ENCODE measurements around the gene DHRS2.
"Not testable (repeated sequence)": the region's sequence is repeated elsewhere in the genome, so short reads cannot be mapped to it uniquely, and the experiment has no call there.

The DHRS2 gene

GRCh38 chr14:23631702-23632460, 4.3 kb upstream of the DHRS2 start:
- Histone ChIP-seq H3K27me3 (ENCODE audit: insufficient read depth, low read length) (no peaks in the 10 kb centered on the region), H3F3A (ENCODE audit: insufficient read depth, low read length) (no peaks in the 10 kb centered on the region), H3K4me3 (ENCODE audit: low read depth, low read length, poor library complexity, severe bottlenecking) (no peak overlapping the region), H3K4me1 (ENCODE audit: insufficient read depth, low read length, severe bottlenecking) (no peaks in the 10 kb centered on the region), H3K27ac (ENCODE audit: low read depth, low read length, poor library complexity, severe bottlenecking) (no peak overlapping the region), H3K9me2 (ENCODE audit: low read depth, low read length) (no peaks in the 10 kb centered on the region), H3K9me3 (ENCODE audit: low read length) (no peaks in the 10 kb centered on the region), H3K36me3 (ENCODE audit: insufficient read depth, low read length) (no peaks in the 10 kb centered on the region), H4K20me1 (ENCODE audit: insufficient read depth, low read length) (no peaks in the 10 kb centered on the region), H2AFZ (ENCODE audit: low read length) (no peak overlapping the region), H3K4me2 (ENCODE audit: low read length) (no peak overlapping the region), H3K79me2 (ENCODE audit: insufficient read depth, low read length) (no peaks in the 10 kb centered on the region), H3K9ac (ENCODE audit: low read length) (no peak overlapping the region)
- TF ChIP-seq CTCF (IDR thresholded peaks at IDR 0.05; ENCODE audit: low read length) (peak; percentile 97), EZH2 (IDR thresholded peaks at IDR 0.05; ENCODE audit: borderline replicate concordance, low read length) (no peak)

DNA sequence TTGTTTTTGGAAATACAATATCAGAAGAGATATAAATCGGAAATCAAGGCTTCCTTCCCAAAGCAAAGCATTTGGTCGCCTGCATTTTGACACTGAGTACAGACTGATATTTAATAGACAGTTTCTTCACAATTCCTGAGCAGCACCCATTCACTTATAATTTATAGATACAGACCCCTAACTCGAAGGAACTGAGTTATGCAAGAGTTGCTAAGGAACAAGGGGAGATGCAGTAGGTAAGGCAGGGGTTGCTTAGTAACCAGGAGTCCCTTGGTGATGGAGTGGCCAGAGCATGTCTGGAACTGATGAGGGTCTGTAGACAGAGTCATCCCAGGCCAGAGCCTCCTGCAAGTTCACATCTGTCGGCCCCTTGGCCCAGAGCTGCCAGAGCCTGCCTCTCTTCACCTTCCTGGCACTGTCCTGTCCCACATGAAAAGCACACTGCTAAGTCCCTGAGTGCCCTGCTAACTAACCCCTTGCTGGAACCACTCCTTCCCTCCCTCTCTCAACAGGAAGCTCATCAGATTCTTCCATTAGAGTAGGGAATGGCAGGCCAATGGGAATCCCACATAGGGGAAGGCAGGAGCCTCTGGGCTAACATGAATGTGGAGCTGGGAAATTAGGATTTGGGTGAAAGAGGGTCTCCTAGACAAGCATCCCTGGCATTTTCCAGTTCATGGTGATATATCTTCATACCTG, 3.6 kb upstream of the DHRS2 start:
- H3K4me2 ChIP-seq (ENCODE audit: low read length) = no peak overlapping the region
- H3K27me3 ChIP-seq (ENCODE audit: insufficient read depth, low read length) = no peaks in the 10 kb centered on the region

GRCh38 chr14:23633160-23633701, 2.9 kb upstream of the DHRS2 start:
- Histone ChIP-seq H2AFZ (ENCODE audit: low read length) (no peak overlapping the region), H3K9ac (ENCODE audit: low read length) (no peak overlapping the region), H3K79me2 (ENCODE audit: insufficient read depth, low read length) (no peaks in the 10 kb centered on the region), H3K36me3 (ENCODE audit: insufficient read depth, low read length) (no peaks in the 10 kb centered on the region), H3K27ac (ENCODE audit: low read depth, low read length, poor library complexity, severe bottlenecking) (no peak overlapping the region), H3K27me3 (ENCODE audit: insufficient read depth, low read length) (no peaks in the 10 kb centered on the region), H3K4me1 (ENCODE audit: insufficient read depth, low read length, severe bottlenecking) (no peaks in the 10 kb centered on the region), H4K20me1 (ENCODE audit: insufficient read depth, low read length) (no peaks in the 10 kb centered on the region), H3K9me2 (ENCODE audit: low read depth, low read length) (no peaks in the 10 kb centered on the region), H3K4me3 (ENCODE audit: low read depth, low read length, poor library complexity, severe bottlenecking) (no peak overlapping the region), H3K4me2 (ENCODE audit: low read length) (no peak overlapping the region), H3K9me3 (ENCODE audit: low read length) (no peaks in the 10 kb centered on the region), H3F3A (ENCODE audit: insufficient read depth, low read length) (no peaks in the 10 kb centered on the region)
- TF ChIP-seq EZH2 (IDR thresholded peaks at IDR 0.05; ENCODE audit: borderline replicate concordance, low read length) = no peak
- TF ChIP-seq CTCF (IDR thresholded peaks at IDR 0.05; ENCODE audit: low read length) = no peak

More for the DNA sequence above, 3.6 kb upstream of the DHRS2 start:
- no peaks in the 10 kb centered on the region for H3K9me3 ChIP-seq (ENCODE audit: low read length)
- no peak overlapping the region for H3K4me3 ChIP-seq (ENCODE audit: low read depth, low read length, poor library complexity, severe bottlenecking)
- H2AFZ ChIP-seq (ENCODE audit: low read length) = no peak overlapping the region
- no peaks in the 10 kb centered on the region for H3K79me2 ChIP-seq (ENCODE audit: insufficient read depth, low read length)
- H3K27ac ChIP-seq (ENCODE audit: low read depth, low read length, poor library complexity, severe bottlenecking) = no peak overlapping the region
- TF ChIP-seq EZH2 (IDR thresholded peaks at IDR 0.05; ENCODE audit: borderline replicate concordance, low read length) (no peak), CTCF (IDR thresholded peaks at IDR 0.05; ENCODE audit: low read length) (no peak)
- no peaks in the 10 kb centered on the region for H4K20me1 ChIP-seq (ENCODE audit: insufficient read depth, low read length)
- no peak overlapping the region for H3K9ac ChIP-seq (ENCODE audit: low read length)
- H3K9me2 ChIP-seq (ENCODE audit: low read depth, low read length) = no peaks in the 10 kb centered on the region
- no peaks in the 10 kb centered on the region for H3F3A ChIP-seq (ENCODE audit: insufficient read depth, low read length)
- no peaks in the 10 kb centered on the region for H3K36me3 ChIP-seq (ENCODE audit: insufficient read depth, low read length)
- H3K4me1 ChIP-seq (ENCODE audit: insufficient read depth, low read length, severe bottlenecking) = no peaks in the 10 kb centered on the region

DNA sequence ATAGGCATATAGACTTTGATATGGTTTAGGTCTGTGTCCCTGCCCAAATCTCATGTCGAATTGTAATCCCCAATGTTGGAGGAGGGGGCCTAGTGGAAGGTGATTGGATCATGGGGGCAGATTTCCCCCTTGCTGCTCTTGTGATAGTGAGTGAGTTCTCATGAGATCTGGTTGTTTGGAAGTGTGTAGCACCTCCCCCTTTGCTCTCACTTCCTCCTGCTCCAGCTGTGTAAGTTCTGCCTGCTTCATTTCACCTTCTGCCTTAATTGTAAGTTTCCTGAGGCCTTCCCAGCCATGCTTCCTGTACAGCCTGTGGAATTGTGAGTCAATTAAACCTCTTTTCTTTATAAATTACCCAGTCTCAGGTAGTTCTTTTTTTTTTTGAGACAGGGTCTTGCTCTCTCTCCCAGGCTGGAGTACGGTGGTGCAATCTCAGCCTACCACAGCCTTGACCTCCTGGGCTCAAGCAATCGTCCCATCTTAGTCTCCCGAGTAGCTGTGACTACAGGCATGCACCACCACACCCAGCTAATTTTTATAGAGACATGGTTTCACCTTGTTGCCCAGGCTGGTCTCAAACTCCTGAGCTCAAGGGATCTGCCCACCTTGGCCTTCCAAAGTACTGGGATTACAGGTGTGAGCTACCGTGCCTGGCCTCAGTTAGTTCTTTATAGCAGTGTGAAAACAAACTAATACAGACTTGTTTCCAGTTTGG, 1.3 kb upstream of the DHRS2 start:
- H3K9me2 ChIP-seq (ENCODE audit: low read depth, low read length); H3K4me3 ChIP-seq (ENCODE audit: low read depth, low read length, poor library complexity, severe bottlenecking); H3K9ac ChIP-seq (ENCODE audit: low read length); H3K4me1 ChIP-seq (ENCODE audit: insufficient read depth, low read length, severe bottlenecking); H3K27ac ChIP-seq (ENCODE audit: low read depth, low read length, poor library complexity, severe bottlenecking); H3K9me3 ChIP-seq (ENCODE audit: low read length); H2AFZ ChIP-seq (ENCODE audit: low read length); H3K27me3 ChIP-seq (ENCODE audit: insufficient read depth, low read length); H3K36me3 ChIP-seq (ENCODE audit: insufficient read depth, low read length); H3K4me2 ChIP-seq (ENCODE audit: low read length); H3K79me2 ChIP-seq (ENCODE audit: insufficient read depth, low read length); H4K20me1 ChIP-seq (ENCODE audit: insufficient read depth, low read length); H3F3A ChIP-seq (ENCODE audit: insufficient read depth, low read length): not testable (repeated sequence)

DNA sequence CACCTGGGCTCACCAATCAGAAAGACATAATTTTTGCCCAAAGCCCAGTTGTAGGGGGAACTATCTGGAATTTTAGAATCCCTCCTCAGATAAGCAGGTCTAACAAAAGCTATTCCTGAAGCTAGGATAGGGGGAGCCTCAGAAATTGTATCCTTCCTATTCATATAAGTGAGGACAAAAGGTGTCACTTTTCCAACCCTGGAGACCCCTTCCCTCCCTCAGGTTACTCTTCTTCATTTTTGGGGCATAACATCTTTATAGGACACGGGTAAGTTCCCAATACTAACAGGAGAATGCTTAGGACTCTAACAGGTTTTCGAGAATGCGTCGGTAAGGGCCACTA, 1.1 kb downstream of the DHRS2 start:
- H3K4me1 ChIP-seq (ENCODE audit: insufficient read depth, low read length, severe bottlenecking); H3K9me3 ChIP-seq (ENCODE audit: low read length); H3K9me2 ChIP-seq (ENCODE audit: low read depth, low read length); H4K20me1 ChIP-seq (ENCODE audit: insufficient read depth, low read length); H3K27ac ChIP-seq (ENCODE audit: low read depth, low read length, poor library complexity, severe bottlenecking); H3K9ac ChIP-seq (ENCODE audit: low read length); H3K4me2 ChIP-seq (ENCODE audit: low read length); H3K4me3 ChIP-seq (ENCODE audit: low read depth, low read length, poor library complexity, severe bottlenecking); H3F3A ChIP-seq (ENCODE audit: insufficient read depth, low read length); H3K36me3 ChIP-seq (ENCODE audit: insufficient read depth, low read length); H3K79me2 ChIP-seq (ENCODE audit: insufficient read depth, low read length); H3K27me3 ChIP-seq (ENCODE audit: insufficient read depth, low read length); H2AFZ ChIP-seq (ENCODE audit: low read length): not testable (repeated sequence)
